ELR (cell line): ENCODE data around the gene STAB2.

Experiments used
- DNase-seq: peaks from one replicate; pipeline ENCODE4 v3.0.0-alpha.2; 2015; ENCODE audit warnings: low read depth

Gene STAB2

DNA sequence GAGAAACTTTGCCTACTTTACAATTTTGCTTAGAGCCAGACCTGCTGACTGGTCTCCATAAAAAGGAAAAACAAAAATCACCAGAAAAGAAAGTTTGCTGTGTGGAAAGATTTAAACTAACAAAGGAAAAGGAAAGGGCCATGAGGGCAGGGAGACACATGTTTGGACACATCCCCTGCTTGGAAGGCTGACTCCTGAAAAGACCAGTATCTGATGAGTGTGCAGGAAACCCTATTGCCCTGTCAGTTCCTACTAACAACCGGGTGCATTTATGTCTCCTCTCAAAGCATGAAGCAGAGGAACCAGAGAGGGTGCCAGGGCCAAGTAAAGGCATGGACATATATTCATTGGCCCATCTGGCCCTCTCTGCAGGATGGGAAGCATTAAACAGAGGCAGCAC lies 7.0 kb upstream of the STAB2 start:
- DNase-seq, result no peak

DNA sequence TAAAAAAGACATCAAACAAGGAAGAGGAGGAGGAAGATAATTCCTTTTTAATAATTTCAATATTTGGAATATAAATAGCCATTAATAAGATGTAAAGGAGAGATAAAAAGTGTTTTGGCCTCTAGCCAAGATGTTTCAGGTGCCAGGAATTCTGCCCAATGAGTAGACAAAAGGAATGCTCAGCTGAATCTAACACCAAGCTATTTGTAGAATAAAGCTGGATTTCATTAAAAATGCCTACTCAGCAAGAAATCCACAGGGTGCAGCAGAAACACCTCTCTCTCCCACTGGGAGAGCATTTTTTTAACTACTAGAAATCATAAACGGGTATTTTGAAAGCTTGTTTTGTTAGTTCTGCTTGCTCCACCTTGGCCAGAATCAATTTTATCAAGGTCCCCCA lies 4.1 kb upstream of the STAB2 start:
- DNase-seq, result peak; percentile 4

DNA sequence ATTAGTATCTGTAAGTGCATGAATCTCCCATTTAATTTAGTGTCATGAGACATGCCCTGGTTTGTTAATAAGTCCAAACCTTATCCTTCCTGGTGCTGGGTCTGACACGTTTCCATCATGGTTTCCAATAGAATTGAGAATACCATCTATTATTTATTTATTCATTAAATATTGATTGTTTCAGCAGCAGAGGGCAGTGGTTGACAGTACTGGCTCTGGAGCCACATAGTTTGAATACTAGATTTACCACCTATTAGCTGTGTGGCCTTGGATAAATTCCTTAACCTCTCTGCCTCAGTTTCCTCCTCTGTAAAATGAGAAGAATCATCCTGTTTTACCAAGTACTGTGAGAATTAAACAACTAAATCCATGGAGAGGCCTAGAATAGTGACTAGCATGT lies 941 bp upstream of the STAB2 start:
- DNase-seq, result peak; percentile 10

DNA sequence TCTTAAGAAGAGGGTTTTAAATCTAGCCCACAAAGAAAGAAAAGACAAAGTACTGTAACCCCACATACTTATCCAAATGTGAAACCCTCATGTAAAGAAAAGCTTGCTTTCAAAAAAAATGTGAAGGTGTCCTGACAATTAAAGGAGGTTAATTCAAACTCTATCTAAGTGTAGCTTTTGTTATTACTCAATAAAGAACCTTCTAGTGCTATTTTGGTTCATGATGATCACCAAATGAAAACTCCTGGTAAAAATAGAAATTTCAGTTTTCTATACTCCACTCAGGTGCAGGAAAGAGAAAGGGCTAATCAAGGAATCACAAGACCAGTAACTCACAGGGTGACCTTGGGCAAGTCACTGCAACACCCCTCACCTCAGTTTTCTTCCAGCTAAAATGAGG lies 1.6 kb downstream of the STAB2 start:
- no peak for DNase-seq

DNA sequence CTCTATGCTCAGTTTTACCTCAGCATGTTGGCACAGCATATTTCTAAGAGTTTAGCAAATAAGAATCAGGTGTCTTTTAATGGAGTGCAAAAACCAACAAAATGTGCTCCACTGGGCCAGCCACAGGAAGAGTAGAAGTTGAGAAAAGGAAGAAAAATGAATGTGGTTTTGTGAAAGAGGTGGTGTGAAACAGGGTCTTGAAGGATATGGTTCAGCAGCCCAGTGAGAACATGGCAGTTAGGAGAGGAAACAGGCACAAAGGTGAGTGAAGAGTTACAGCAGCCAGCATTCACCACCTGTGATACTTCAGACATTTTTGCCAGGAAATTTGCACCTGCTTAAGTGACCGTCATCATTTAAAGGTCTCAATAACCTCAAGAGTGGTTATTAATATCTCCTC lies 2.4 kb downstream of the STAB2 start:
- no peak for DNase-seq

DNA sequence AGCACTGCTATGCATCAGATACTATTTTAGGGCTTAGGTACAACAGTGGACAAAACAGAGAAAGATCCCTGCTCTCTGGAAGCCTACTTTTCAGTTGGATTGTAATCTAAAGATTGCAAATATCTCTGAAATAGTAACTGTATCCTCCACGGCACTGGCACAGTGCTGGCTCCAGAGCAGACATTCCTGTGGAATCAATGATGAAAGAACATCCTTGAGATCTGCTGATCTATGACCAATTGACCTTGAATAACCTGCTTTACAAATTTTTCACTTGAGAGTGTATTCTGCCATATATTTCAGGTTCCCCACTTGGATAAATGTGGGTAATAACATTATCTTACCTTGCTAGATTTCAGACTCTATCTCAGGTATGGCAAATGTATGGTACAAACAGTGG lies 3.2 kb downstream of the STAB2 start:
- no peak for DNase-seq

DNA sequence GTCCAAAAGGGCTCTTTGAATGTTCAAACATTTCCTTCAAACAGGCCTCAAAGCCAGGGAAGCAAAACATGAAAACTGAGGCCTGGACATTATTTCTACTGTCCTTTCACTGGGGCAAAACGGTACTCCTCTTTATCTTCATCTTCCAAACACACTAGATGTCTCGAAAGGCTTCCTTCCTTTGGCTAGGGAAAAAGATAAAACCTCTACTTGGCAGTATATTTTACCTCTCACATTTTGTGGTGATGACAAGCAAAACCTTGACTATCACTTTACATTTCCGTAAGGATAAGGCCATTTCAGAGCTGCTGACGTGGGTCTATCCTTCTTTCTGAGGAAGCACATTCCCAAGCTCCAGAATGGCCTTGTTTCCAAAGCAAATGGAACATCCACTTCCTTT lies 9.9 kb downstream of the STAB2 start:
- no peak for DNase-seq

DNA sequence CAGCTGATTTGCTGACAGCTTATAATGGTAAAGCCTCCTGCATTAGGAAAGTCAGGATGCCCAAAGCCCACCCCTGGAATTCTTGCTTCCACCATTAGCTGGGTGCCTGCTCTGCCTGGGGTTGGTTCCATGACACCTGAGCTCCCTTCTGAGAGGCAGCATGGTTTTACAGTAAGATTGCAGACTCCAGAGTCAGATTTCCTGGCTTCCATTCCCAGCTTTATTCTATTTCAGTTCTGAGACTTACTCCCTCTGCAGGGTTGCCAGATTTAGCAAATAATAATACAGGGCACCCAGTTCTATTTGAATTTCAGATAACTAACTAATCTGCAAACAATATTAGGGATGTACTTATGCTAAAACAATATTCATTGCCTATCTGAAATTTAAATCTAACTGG lies 12.2 kb downstream of the STAB2 start:
- DNase-seq, result no peak

DNA sequence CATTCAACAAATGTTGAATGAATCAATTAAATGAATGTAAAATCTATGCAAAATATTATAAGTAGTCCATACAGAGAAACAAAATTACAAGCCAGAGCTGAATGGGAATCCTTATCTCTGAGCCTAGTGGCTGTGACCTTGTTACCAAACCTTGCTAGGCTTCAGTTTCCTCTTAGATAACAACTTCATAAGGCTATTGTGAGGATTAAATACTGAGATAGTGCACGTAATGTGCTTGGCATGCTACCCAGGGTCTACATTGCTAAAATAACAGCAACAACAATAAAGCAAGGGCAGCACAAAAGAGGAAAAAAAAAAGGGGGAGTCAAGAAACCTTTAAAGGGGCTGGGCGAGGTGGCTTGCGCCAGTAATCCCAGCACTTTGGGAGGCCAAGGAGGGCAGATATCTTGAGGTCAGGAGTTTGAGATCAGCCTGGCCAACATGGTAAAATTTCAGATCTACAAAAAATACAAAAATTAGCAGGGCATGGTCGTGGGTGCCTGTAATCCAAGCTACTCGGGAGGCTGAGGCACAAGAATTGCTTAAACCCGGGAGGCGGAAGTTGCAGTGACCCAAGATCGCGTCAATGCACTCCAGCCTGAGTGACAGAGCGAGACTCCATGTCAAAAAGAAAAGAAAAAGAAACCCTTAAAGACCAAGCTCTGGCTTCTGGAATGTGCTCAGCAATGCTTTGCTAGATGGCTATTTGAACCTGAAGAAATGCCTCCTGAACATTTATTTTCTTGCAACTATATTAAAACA lies 14.1 kb downstream of the STAB2 start:
- no peak for DNase-seq

DNA sequence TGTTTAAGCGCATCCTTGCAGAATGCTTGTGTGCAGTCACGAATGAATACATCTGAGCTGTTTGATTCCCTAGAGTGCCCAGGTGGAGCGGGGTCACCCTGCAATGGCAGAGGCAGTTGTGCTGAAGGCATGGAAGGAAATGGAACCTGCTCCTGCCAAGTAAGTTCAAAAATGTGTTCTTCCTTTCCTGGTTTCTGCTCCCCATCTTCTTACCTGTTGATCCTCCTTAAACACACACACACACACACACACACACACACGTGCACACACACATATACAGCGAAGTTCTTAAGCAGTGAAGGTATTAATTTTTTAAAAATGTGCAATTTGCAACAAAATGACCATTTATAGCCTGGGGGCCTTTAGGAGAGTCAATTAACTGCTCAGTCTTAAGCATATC lies 33.3 kb downstream of the STAB2 start:
- DNase-seq, result no peak

DNA sequence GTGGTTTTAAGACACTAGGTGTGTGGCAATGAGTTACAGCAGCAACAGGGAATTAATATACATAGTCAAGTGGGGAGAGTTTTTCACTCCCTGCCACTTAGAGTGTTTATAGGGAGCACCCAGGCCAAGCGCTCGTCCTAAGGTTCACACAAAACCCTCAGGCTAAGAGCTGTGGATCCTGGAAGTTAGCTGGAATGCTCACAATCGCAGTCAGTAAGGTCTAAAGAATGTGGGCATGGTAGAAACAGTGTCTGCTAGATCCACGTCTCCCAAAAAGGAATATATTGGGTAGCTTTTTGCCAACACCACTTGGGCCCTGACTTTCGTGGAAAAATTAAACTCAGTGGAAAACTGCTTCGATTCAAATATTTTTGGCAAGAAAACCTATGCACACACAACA lies 36.6 kb downstream of the STAB2 start:
- no peak for DNase-seq

DNA sequence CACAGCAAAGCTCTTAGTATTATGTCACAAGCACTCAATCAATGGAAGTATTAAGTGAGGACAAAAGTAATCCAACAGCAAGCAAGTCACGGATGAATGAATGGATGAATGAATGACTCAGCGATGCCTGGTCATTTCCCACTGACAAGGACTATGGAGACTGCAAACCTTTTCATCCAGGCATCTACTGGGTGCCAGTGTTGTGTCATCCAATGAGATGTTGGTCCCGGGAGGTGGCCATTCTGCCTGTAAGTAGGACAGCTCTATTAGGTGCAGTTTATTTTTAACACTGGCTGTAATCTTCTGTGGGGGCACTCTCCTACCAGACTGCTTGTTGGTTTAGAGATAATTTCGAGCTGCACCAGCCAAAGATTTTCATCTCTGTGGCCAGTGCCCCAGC lies 39.4 kb downstream of the STAB2 start:
- no peak for DNase-seq

DNA sequence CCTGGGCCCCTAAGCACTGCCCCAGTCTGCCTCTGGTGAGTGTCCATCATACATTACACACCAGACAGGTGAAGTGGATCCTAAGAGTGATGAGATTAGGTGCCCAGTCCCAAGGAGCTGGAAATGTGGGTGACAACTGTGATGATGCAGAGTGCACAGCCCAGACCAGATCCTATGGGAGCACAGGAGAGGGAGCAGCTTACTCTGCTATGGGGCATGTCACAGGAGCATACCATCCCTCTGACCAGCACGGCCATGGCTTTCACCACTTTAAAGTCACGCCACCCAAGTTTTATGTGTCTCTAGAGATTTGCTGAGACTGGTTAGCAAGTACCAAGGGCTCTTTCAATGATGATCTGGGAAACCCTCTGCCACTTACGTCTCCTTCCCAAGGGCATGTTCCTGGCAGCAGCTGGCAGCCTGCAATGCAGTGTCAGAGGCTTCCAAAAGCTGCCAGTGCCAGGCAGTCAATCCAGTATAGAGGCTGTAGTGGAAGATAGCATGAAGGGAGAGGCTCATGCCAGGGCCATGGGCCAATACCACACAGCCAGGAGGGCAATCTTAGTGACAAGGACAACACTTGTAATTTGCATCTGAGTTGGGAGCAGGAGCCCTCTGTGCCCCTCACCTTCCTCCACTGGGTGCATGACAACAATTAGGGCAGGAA lies 40.2 kb downstream of the STAB2 start:
- DNase-seq, result no peak

DNA sequence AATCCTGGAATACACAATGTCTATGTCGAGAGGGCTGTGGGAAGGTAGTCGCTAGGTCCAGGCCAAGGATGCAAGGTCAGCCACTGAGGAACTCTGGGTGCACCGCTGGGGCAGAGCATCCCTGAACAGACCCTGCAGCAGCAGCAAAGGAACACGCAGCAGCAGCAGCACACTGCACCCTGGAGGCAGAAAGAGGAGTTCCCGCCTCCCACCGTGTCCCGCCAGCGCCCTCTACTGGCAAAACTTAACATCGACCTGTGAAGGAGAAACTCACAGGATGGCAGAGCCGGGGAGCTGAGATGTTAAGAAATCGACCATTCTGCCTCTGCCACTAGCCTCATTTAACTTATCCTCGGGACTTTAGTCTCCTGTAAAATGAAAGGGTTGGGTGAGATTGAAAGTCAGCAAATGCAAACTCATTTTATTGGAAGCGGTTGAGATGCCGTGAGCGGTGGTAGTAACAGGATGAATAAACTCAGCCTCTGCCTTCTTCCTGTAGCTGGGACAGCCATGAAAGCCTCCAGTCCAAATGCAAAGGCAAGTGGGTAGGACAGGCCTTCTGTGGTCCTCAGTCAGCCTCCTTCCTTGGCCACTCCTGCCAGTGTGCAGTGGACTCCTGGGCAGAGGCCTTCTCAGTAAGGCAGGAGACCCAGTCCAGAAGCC lies 45.6 kb downstream of the STAB2 start:
- DNase-seq, result peak; percentile 79

DNA sequence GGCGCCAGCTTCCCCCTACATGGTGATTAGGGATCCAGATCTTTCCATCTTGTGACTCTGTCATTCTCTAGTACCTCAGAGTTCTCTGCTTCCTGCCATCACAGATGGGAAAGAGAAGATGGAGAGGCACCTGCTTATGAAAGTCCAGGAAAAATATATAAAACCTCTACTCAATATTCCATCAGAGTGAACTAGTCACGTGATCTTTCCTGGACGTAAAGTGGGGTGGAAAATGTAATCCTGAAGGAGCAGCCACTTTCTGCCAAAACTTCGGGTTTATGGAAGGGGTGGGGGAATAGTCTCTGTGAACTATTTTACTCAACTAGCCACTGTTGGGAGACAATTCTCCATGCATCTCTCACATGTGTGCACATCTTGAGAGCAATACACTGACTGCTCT lies 47.7 kb downstream of the STAB2 start:
- DNase-seq, result no peak

DNA sequence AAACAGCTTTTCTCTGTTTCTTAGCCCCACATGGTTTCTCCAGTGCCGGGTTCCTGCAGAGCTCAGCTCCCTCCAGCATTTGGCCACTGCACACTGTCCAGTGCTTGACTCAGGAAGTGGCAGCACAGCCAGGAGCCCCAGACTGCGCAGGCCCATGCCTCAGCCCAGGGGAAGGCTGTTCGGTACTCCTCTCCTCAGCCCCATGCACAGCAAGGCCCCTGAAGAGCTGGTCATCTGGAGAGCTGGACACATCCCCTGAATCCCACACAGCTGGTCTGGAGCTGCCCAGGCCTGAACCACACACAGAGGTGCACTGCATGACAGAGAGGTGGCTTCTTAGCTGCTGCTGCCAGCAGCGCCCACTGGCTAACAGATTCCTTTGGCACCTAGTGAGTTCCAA lies 48.3 kb downstream of the STAB2 start:
- no peak for DNase-seq

DNA sequence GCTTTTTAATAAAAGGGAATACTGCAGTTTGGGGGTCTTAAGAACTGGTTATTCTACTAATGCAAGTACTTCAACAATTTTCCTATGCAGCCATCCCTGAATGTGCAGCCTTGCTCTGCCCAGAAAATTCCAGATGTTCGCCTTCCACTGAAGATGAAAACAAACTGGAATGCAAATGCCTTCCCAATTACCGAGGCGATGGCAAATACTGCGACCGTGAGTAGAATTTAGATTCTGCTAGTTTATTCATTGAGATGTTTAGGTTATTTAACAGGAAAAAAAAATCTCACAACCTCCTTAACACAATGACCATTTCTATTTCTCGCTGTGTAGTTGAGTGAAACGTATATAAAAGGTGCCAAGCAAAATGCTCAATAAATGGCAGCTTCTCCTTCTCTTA lies 49.9 kb downstream of the STAB2 start:
- no peak for DNase-seq

DNA sequence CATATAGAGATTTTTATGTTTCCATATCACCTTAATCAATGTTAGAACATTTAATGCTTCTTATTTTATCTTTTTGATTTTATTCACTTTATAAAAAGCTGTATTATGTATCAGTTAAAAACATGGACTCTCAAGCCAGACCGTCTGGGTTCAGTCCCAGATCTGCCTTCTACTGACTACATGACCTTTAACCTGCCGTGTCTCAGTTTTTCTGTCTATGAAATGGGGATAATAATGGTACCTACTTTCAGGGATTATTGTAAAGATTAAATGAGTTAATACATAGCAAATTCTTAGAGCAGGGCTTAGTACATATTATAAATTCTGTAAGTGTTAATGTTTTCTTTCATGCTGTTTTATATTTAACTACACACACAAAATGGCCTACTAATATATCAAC lies 50.4 kb downstream of the STAB2 start:
- no peak for DNase-seq

DNA sequence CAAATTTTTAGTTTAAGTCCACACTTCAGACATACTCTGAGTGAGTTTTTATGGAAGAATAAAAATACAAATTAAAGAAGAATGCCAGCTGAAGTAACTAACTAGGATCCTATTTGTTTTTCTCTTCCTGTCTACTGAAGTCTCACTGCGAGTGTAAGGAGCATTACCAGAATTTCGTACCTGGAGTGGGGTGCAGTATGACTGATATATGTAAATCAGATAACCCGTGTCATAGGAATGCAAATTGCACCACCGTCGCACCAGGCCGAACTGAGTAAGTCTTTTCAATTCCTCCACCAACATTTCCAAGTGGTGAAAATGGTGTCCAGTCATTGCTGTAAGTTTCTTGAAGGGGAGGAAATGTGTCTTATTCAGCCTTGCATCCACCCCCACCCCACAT lies 52.9 kb downstream of the STAB2 start:
- DNase-seq, result no peak

DNA sequence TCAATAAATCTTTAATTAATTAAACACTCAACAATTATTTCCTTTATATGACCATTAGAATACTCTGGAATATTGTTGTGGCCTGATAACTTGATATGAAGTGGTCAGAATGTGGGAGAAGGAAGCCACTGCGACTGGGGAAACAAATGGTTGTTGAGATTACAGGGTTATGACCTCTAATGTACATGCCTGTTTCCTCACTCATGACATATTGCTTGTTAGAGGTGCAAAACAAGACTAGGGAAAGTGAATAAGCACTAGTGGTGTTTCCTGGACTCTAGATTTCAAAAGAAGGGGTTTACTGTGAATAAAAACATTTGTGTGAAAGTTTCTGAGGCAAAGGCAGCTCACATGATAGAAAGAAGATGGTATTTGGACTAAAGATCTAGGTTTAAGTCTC lies 53.3 kb downstream of the STAB2 start:
- no peak for DNase-seq

DNA sequence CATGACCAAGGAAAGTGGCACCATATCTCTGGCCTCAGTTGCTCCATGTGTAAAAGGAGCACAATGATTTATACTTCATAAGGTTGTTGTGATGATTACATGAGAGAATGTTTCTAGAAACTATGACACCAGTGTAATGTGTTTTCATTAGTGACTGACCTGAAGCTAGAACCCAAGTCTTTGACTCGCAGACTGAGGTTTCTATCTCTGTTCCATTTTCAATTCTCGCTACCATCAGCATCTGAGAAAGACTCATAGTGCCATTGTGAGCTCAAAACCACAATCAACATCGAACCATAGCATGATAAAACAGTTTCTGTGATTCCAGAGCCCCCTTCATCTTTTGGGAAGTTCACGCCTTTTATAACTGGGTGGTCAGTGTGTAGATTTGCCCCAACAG lies 53.8 kb downstream of the STAB2 start:
- no peak for DNase-seq

DNA sequence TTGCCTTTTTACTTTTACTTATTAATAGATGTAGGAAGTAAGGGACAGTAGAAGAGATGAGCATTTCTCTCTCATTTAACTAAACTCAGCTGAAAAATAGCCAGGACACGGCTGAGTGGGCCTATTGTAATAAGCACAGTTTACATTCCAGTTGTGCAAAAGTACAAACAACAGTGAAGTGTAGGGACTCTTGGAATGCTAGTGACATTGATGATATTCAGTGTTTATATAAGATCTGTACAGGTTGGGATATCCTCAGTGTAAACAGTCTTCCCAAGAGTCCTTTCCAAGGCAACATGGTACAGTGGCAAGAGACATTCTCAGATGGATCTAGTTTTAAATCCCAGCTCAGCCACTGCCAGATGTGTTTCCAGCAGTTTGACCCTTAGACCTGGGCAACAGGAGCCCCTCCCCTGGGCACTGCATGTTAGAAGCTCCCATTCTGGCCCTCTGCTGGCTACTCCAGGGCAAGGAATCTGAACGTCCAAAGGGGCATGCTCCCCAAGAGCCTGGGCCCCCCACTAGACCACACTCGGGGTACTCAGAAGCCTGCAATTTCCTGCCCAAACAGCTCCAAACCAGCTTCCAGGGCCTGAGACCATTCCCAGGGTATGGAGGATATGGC lies 55.3 kb downstream of the STAB2 start:
- DNase-seq, result no peak

DNA sequence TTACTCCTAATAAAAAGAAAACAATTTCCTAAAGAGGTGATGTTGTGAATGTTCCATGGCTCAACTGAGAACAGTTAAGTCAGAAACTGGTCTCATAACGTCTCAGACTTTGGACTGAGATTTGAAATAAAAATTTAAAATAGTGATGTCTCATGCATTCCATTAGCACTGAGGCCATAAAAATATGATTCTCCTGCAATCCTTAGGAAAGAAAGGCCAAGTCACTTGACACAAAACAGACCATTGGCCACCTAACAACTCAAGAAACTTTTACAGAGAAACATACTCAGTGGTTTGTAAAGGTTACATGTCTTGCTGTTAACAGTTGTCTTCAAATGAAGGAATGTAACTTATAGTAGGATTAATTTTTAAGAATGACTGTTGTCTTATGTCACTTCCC lies 58.1 kb downstream of the STAB2 start:
- no peak for DNase-seq
